GM12801 (cell line): Measurements from ENCODE around the gene MICAL2.

ENCODE experiments used
- CTCF ChIP-seq: IDR thresholded peaks from one replicate; pipeline ENCODE4 v1.5.1; 2011; ENCODE audit warnings: control low read depth; ENCODE audit not compliant: insufficient read length; ENCODE audit errors: extremely low read depth

MICAL2 gene

GRCh38 chr11:12111549-12112520 lies 1.4 kb downstream of the MICAL2 start:
- TF ChIP-seq CTCF, result no peak

DNA sequence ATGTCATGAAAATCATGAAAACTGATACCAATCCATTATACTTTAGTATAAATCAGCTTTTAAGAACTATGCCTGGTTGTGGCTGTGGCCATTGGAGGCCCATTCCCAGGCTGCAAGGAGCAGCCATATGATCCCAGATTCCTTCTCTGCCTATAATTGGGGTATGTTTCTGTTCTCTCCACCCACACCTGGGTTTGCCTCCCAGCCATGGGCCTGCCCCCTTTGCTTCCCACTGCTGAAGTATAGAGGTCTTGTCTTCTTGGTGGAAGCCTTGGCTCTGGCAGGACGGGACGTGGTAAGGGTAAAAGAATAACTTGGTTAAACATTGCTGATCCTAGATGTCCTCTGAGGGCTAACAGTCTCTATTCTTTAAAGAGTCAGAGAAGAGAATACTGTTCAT lies 2.4 kb downstream of the MICAL2 start:
- TF ChIP-seq CTCF, result no peak

- TF ChIP-seq CTCF, result no peak
Measured at GRCh38 chr11:12113294-12113693, 2.9 kb downstream of the MICAL2 start.

- no peak for TF ChIP-seq CTCF
Measured at GRCh38 chr11:12114193-12115033, 4.0 kb downstream of the MICAL2 start.

- no peak for TF ChIP-seq CTCF
Measured at GRCh38 chr11:12116425-12117032, 6.1 kb downstream of the MICAL2 start.

DNA sequence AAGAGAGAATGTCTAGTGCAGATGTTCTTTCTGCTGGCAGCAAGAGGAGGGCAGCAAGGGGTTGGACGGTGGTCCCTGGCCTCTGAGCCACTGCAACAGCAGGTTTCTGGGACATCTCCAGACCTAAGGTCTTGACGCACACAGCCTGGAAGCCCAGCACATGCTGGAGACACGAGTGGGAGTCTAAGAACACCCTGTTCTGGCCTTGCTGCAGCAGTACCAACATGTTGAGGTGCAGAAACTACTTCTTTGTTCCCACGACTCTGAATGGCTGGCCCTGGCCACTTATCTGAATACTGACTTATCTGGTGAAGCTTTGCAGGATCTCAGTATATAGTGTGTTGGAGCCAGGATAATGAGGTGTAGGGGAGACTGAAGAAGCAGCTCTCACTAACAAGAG lies 6.8 kb downstream of the MICAL2 start:
- TF ChIP-seq CTCF, result no peak

GRCh38 chr11:12117611-12118010 lies 7.2 kb downstream of the MICAL2 start:
- TF ChIP-seq CTCF, result no peak
